Right lobe of liver (tissue), 6 donors: ENCODE data around the gene NXF3. TPM values are rescaled to one million over a fixed set of nuclear protein-coding genes. Genes with fewer than 3 reads are reported as not detected.
A peak's percentile ranks its signal among the peaks of the same experiment; 100 is the strongest.
"Not testable (repeated sequence)": the region's sequence is repeated elsewhere in the genome, so short reads cannot be mapped to it uniquely, and the experiment has no call there.

Source experiments
- ATAC-seq, 4 donors: fragments of 200-7000 bp; cut with Tn5 transposase; one replicate each; pipeline ENCODE4 v1.9.1; 2020; ENCODE audit warnings: mild to moderate bottlenecking in 4 of 4, moderate library complexity in 4 of 4
- DNase-seq, 3 donors: peaks; one replicate each; pipeline ENCODE4 v3.0.0-alpha.2; 2020
- H3K27ac ChIP-seq, 3 donors: fragments of 200-600 bp; one replicate each; pipeline ENCODE4 v1.8.0; 2022
- H3K27me3 ChIP-seq, 2 donors: fragments of 200-600 bp; one replicate each; pipeline ENCODE4 v1.8.0; 2022
- H3K36me3 ChIP-seq, 4 donors: fragments of 200-600 bp; sonication (generic) in 1 of 4; one replicate each; pipeline versions ENCODE4 v1.5.1 to v1.8.0; 2017 to 2022; ENCODE audit warnings: control low read depth in 1 of 4
- H3K4me1 ChIP-seq, 4 donors: fragments of 200-600 bp; sonication (generic) in 1 of 4; one replicate each; pipeline versions ENCODE4 v1.5.1 to v1.8.0; 2017 to 2022; ENCODE audit warnings: control low read depth in 1 of 4
- H3K4me3 ChIP-seq, 3 donors: fragments of 200-600 bp; one replicate each; pipeline ENCODE4 v1.8.0; 2022
- H3K9me3 ChIP-seq, 4 donors: fragments of 200-600 bp; sonication (generic) in 1 of 4; one replicate each; pipeline versions ENCODE4 v1.5.1 to v1.8.0; 2017 to 2022; ENCODE audit warnings: control low read depth in 1 of 4
- CTCF ChIP-seq, 4 donors: fragments of 200-600 bp in 3 of 4; fragments of 450-650 bp in 1 of 4; IDR thresholded peaks; one replicate each; pipeline versions ENCODE4 v1.5.1 to v1.8.0; 2016 to 2022; ENCODE audit warnings: antibody characterized with exemption in 4 of 4, mild to moderate bottlenecking in 2 of 4
- POLR2A ChIP-seq: fragments of 450-650 bp; IDR thresholded peaks from one replicate; pipeline ENCODE4 v1.6.1; 2017; ENCODE audit warnings: antibody characterized with exemption, mild to moderate bottlenecking
- WGBS: methylation state at CpG from one replicate; pipeline ENCODE4 v1.1.6; 2018; ENCODE audit warnings: low coverage, low lambda C conversion rate; ENCODE audit not compliant: insufficient coverage; ENCODE audit errors: missing lambda C conversion rate; 5-methylcytosine and 5-hydroxymethylcytosine counted together
- intact Hi-C, 2 donors: fragments of 100-400 bp; cut with DNase I; formaldehyde crosslinking; loops; one replicate each; pipeline versions ENCODE4 v1.11.2 to v1.14.1; 2022
- total RNA-seq, 6 experiments: library from RNA; depleted of rRNA in 2 of 6; stranded (reverse); fragments of >200 nt in 2 of 6; fragmentation: NEBNext Ultra II Directional in 3 of 6; extraction: Animal tissue kit (Norgen Biotek cat#: 25700) in 3 of 6; gene quantifications; one replicate each; pipeline versions ENCODE4 v1.1.0 to v1.2.4, GENCODE V29; 2016 to 2023
- donor health status: DM: no; HTN: yes; CAD: no.
- donor health status: DM: no; HTN: no; CAD: no.
- donor health status: DM: no; HTN: no; CAD: no.
- donor health status: DM: no; HTN: yes; CAD: no.
- donor health status: DM: no; HTN: yes; CAD: no.

The NXF3 gene
- total RNA-seq, 6 experiments from 2014 or later, result 0.25 to 1.8 (median 0.85) TPM

DNA sequence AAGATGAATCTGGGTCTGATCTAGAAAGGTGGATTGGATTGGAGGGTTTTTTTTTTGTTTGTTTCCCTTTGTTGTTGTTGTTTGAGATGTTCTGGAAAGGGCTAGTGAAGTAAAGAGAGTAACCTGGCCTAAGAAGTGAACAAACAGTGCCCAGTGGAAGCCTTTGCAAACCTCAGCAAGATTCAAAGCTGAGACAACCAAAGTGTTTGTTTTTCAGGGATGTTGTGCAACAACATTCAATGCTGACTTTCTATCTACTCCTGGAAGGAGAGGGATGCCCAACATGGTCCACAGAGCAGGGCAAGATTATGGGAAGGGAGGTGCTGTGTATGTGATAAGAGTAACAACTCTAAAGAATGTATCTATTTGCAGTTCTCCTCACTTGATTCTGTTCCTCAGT is 40.3 kb downstream of the NXF3 start:
- Histone ChIP-seq H3K4me3 (no peak overlapping the region), H3K27ac (no peak overlapping the region), H3K36me3 (no peaks in the 10 kb centered on the region), H3K4me1 (no peaks in the 10 kb centered on the region), H3K9me3 (no peaks in the 10 kb centered on the region), H3K27me3 (no peaks in the 10 kb centered on the region)
- ATAC-seq (peak; percentile 72 to 87 (median 76)), DNase-seq (no peak)
- intact Hi-C loops, result no loop called here
- TF ChIP-seq CTCF (IDR thresholded peaks at IDR 0.05), result no peak
- TF ChIP-seq POLR2A, result no peak

DNA sequence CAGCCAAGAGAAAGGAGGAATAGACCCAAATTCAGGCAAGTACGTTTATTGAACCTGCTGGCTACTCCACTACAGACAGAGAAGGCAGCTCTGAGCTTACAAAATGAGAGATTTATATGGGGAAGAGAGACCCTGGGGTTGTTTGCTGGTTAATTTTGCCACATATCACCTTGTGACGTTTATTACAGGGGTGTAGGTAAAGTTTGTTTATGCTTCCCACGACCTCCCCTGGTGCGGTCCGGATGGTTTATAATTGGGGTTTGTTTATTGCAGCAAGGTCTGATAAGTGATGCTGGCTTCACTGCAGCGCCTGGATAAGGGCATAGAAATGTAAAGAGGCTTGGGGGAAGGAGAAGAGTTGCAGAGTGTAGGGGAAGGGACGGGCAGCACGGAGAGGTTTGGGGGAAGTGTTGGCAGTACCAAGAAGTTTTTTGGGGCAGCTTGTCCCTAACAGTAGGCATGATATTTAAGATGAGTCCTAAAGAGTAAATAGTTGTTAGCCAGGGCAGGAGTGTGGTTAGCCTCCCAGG is 41.6 kb downstream of the NXF3 start:
- no peaks in the 10 kb centered on the region for H3K4me1 ChIP-seq
- no peak for DNase-seq
- no peak for ATAC-seq
- no peak for TF ChIP-seq CTCF (IDR thresholded peaks at IDR 0.05)
- no peak for TF ChIP-seq POLR2A
- H3K4me3 ChIP-seq, result no peak overlapping the region
- intact Hi-C loops, result no loop called here
- no peaks in the 10 kb centered on the region for H3K9me3 ChIP-seq
- 43% methylated on average over 8 of the region's 8 CpGs for WGBS
- no peaks in the 10 kb centered on the region for H3K36me3 ChIP-seq
- H3K27me3 ChIP-seq, result no peaks in the 10 kb centered on the region
- H3K27ac ChIP-seq, result no peak overlapping the region

DNA sequence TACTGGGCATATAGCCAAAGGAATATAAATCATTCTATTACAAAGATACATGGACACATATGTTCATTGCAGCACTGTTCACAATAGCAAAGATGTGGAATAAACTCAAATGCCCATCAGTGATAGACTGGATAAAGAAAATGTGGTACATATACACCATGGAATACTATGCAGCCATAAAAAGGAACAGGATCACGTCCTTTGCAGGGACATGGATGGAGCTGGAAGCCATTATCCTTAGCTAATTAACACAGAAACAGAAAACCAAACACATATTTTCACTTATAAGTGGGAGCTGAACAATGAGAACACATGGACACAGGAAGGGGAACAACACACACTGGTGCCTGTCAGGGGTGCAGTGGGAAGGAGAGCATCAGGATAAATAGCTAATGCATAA is 59.6 kb downstream of the NXF3 start:
- DNase-seq, ATAC-seq, H3K4me1 ChIP-seq, intact Hi-C loops, H3K4me3 ChIP-seq, H3K36me3 ChIP-seq, H3K27me3 ChIP-seq, H3K27ac ChIP-seq, H3K9me3 ChIP-seq: not testable (repeated sequence)
- 63% methylated on average over 1 of the region's 1 CpG for WGBS

Other genes starting within 250 kb of the NXF3 start
- gene RAB40AL, start 155.9 kb downstream of the NXF3 start, total RNA-seq, result under 1 TPM; 0.25 to 0.64 (median 0.41) TPM
- under 1 TPM in 2 of 6 experiments, not detected in 4; 0.31 to 0.44 TPM for gene BEX1, start 29.0 kb downstream of the NXF3 start, total RNA-seq
- gene BEX4, start 122.0 kb upstream of the NXF3 start, total RNA-seq, result 1 to 10 TPM; 2.2 to 6.1 (median 2.9) TPM
- 10 to 100 TPM; 11.2 to 21.0 (median 16.6) TPM for gene TCEAL8, start 162.0 kb upstream of the NXF3 start, total RNA-seq
- not detected for gene TCEAL5, start 183.6 kb upstream of the NXF3 start, total RNA-seq
- 1 to 10 TPM in 3 of 6 experiments, not detected in 3; 1.9 to 2.1 (median 2.1) TPM for gene BEX2, start 217.8 kb upstream of the NXF3 start, total RNA-seq
- 1 to 10 TPM in 1 of 6 experiments, under 1 TPM in 2, not detected in 3; 0.34 to 1.2 (median 0.62) TPM for gene TCEAL7, start 237.1 kb upstream of the NXF3 start, total RNA-seq